Measurements from ENCODE around the gene RABGAP1L.
A peak's percentile ranks its signal among the peaks of the same experiment; 100 is the strongest.

Gene RABGAP1L

DNA sequence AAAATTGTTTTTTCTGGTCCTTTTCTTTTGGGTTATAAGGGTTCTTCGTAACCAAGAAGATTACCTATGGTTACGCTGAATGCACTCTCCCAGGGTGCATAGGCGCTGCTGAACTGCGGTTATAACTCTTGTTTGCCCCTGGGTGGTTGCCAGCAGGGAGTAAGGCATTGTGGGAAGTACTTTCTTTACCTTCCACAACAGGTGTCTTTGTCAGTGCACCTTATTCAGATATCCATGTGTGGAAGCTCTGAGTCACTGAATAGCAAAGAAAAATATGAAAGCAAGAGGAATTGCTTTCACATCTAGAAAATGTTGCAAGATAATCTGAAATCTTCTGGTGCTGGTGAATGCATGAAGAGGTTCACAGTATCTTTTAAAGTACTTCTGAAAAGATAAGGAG is 716.0 kb downstream of the RABGAP1L start:
- no peak for TF ChIP-seq EZH2phosphoT487 (conservative IDR thresholded peaks at IDR 0.05; ENCODE audit: low read length)
- TF ChIP-seq, protein P1, sequence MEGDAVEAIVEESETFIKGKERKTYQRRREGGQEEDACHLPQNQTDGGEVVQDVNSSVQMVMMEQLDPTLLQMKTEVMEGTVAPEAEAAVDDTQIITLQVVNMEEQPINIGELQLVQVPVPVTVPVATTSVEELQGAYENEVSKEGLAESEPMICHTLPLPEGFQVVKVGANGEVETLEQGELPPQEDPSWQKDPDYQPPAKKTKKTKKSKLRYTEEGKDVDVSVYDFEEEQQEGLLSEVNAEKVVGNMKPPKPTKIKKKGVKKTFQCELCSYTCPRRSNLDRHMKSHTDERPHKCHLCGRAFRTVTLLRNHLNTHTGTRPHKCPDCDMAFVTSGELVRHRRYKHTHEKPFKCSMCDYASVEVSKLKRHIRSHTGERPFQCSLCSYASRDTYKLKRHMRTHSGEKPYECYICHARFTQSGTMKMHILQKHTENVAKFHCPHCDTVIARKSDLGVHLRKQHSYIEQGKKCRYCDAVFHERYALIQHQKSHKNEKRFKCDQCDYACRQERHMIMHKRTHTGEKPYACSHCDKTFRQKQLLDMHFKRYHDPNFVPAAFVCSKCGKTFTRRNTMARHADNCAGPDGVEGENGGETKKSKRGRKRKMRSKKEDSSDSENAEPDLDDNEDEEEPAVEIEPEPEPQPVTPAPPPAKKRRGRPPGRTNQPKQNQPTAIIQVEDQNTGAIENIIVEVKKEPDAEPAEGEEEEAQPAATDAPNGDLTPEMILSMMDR (IDR thresholded peaks at IDR 0.05; ENCODE audit: insufficient read depth, low read length, poor library complexity, severe bottlenecking), result no peak
- Histone ChIP-seq H3K9me3 (ENCODE audit: insufficient read depth, low read length) (no peaks in the 10 kb centered on the region), H3K9ac (ENCODE audit: low read length) (peak overlapping the region; percentile 57), H4K20me1 (ENCODE audit: low read depth, low read length) (no peaks in the 10 kb centered on the region), H3K79me2 (ENCODE audit: insufficient read depth, low read length) (peaks cover 49% of the 10 kb centered on the region), H3K27me3 (ENCODE audit: low read length) (no peaks in the 10 kb centered on the region), H3K9me2 (replicated peaks; ENCODE audit: insufficient read depth, low read length) (no peaks in the 10 kb centered on the region), H3K4me3 (ENCODE audit: insufficient read depth, low read length, poor library complexity, severe bottlenecking) (peak overlapping the region; percentile 58), H3K27ac (ENCODE audit: low read depth, low read length) (peak overlapping the region; percentile 98), H3K36me3 (ENCODE audit: low read length) (no peaks in the 10 kb centered on the region), H3K4me2 (ENCODE audit: low read depth, low read length, poor library complexity, severe bottlenecking) (peak overlapping the region; percentile 98), H3F3A (ENCODE audit: insufficient read depth) (peaks cover 55% of the 10 kb centered on the region), H2AFZ (ENCODE audit: low read depth, low read length, severe bottlenecking) (no peak overlapping the region)

DNA sequence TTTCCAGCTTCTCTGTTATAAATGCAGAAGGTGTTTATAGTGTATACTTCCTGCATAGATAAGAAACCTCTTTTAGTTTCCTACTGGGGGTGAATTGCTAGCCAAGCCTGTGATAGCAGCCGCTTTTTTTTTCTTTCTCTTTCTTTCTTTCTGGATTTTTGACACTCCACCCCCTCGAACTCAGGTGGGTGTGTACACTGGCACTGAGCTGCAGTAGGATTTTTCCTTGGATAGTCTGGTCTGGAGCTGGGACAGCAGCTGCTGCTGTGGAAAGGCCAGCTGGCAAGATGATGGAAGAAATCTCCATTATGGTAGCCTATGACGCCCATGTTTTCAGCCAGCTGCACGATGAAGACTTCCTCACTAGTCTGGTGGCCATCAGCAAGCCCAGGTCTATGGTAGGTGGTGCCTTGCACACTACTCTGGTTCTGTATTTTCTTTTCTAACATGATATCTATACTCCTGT is 717.9 kb downstream of the RABGAP1L start:
- Histone ChIP-seq H2AFZ (ENCODE audit: low read depth, low read length, severe bottlenecking) (no peak overlapping the region), H3K4me2 (ENCODE audit: low read depth, low read length, poor library complexity, severe bottlenecking) (peak overlapping the region; percentile 98), H3F3A (ENCODE audit: insufficient read depth) (peaks cover 37% of the 10 kb centered on the region), H3K9me2 (replicated peaks; ENCODE audit: insufficient read depth, low read length) (no peaks in the 10 kb centered on the region), H3K27me3 (ENCODE audit: low read length) (no peaks in the 10 kb centered on the region), H4K20me1 (ENCODE audit: low read depth, low read length) (no peaks in the 10 kb centered on the region), H3K9ac (ENCODE audit: low read length) (peak overlapping the region; percentile 57), H3K79me2 (ENCODE audit: insufficient read depth, low read length) (peaks cover 54% of the 10 kb centered on the region), H3K36me3 (ENCODE audit: low read length) (no peaks in the 10 kb centered on the region), H3K4me3 (ENCODE audit: insufficient read depth, low read length, poor library complexity, severe bottlenecking) (peak overlapping the region; percentile 58), H3K9me3 (ENCODE audit: insufficient read depth, low read length) (no peaks in the 10 kb centered on the region), H3K27ac (ENCODE audit: low read depth, low read length) (peak overlapping the region; percentile 98)
- TF ChIP-seq, protein P1 (IDR thresholded peaks at IDR 0.05; ENCODE audit: insufficient read depth, low read length, poor library complexity, severe bottlenecking), result no peak
- no peak for TF ChIP-seq EZH2phosphoT487 (conservative IDR thresholded peaks at IDR 0.05; ENCODE audit: low read length)

DNA sequence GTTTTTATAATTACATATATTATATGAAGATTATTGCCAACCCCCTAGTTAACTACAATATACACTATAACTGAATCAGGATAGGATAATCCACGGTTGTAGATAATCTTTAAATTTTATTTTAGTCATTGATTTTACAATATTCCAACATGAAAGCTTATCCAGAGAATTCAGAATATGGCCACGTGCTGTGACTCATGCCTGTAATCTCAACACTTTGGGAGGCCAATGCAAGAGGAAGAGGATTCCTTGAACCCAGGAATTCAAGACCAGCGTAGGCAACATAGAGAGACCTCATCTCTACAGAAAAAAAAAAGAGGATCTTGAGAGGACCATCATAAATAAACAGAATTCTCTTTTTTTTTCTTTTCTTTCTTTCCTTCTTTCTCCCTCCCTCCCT is 720.9 kb downstream of the RABGAP1L start:
- Histone ChIP-seq H3K9me3 (ENCODE audit: insufficient read depth, low read length) (no peaks in the 10 kb centered on the region), H3F3A (ENCODE audit: insufficient read depth) (peaks cover 9% of the 10 kb centered on the region), H3K4me2 (ENCODE audit: low read depth, low read length, poor library complexity, severe bottlenecking) (no peak overlapping the region), H3K27ac (ENCODE audit: low read depth, low read length) (no peak overlapping the region), H3K27me3 (ENCODE audit: low read length) (no peaks in the 10 kb centered on the region), H3K9me2 (replicated peaks; ENCODE audit: insufficient read depth, low read length) (no peaks in the 10 kb centered on the region), H3K4me3 (ENCODE audit: insufficient read depth, low read length, poor library complexity, severe bottlenecking) (no peak overlapping the region), H3K36me3 (ENCODE audit: low read length) (no peaks in the 10 kb centered on the region), H4K20me1 (ENCODE audit: low read depth, low read length) (no peaks in the 10 kb centered on the region), H2AFZ (ENCODE audit: low read depth, low read length, severe bottlenecking) (no peak overlapping the region), H3K79me2 (ENCODE audit: insufficient read depth, low read length) (peaks cover 62% of the 10 kb centered on the region), H3K9ac (ENCODE audit: low read length) (no peak overlapping the region)
- TF ChIP-seq, protein P1 (IDR thresholded peaks at IDR 0.05; ENCODE audit: insufficient read depth, low read length, poor library complexity, severe bottlenecking), result no peak
- TF ChIP-seq EZH2phosphoT487 (conservative IDR thresholded peaks at IDR 0.05; ENCODE audit: low read length), result no peak
